ENCODE measurements around the gene APP.

Gene APP

GRCh38 chr21:26047279-26047967 lies 123.1 kb downstream of the APP start:
- no peak overlapping the region for H3K4me3 ChIP-seq (ENCODE audit: low read depth, low read length)
- no peak for DNase-seq (ENCODE audit: low read depth, low spot score)
- TF ChIP-seq, protein P1, sequence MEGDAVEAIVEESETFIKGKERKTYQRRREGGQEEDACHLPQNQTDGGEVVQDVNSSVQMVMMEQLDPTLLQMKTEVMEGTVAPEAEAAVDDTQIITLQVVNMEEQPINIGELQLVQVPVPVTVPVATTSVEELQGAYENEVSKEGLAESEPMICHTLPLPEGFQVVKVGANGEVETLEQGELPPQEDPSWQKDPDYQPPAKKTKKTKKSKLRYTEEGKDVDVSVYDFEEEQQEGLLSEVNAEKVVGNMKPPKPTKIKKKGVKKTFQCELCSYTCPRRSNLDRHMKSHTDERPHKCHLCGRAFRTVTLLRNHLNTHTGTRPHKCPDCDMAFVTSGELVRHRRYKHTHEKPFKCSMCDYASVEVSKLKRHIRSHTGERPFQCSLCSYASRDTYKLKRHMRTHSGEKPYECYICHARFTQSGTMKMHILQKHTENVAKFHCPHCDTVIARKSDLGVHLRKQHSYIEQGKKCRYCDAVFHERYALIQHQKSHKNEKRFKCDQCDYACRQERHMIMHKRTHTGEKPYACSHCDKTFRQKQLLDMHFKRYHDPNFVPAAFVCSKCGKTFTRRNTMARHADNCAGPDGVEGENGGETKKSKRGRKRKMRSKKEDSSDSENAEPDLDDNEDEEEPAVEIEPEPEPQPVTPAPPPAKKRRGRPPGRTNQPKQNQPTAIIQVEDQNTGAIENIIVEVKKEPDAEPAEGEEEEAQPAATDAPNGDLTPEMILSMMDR (IDR thresholded peaks at IDR 0.05; ENCODE audit: low read depth, low read length): no peak
- in situ Hi-C loops (cut with HindIII; ENCODE audit: low sequenced_read_pairs): no loop called here

- TF ChIP-seq, protein P1 (IDR thresholded peaks at IDR 0.05; ENCODE audit: low read depth, low read length): no peak
- no peak for DNase-seq (ENCODE audit: low read depth, low spot score)
- in situ Hi-C loops (cut with HindIII; ENCODE audit: low sequenced_read_pairs): no loop called here
- H3K4me3 ChIP-seq (ENCODE audit: low read depth, low read length): no peak overlapping the region
Observed at GRCh38 chr21:26043891-26044290, 126.7 kb downstream of the APP start.

DNA sequence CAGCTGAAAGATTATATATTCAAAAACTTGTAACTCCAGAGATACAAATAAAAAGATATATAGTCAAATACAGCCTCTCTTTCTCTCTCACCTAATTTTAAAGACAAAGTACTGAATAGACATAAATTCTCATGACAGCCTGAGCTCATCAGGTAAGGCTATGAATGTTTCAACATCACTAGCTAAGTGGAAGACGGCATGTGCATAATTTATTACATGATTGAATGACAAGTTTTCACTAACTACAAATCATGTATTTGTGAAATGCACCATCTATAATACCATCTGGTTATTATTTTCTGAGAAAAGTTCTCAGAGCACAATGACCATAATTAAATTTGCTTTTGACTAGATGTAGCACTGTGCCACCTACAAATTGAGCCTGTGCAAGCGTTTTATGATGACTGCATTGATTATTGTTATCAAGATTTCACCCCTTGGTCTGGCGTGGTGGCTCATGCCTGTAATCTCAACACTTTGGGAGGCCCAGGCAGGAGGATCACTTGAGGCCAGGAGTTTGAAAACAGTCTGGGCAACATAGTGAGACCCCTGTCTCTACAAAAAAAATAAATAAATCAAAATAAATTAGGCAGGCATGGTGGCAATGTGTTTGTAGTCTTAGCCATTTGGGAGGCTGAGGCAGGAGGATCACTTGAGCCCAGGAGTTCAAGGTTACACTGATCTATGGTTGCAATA lies 128.2 kb downstream of the APP start:
- TF ChIP-seq, protein P1 (IDR thresholded peaks at IDR 0.05; ENCODE audit: low read depth, low read length): no peak
- in situ Hi-C loops (cut with HindIII; ENCODE audit: low sequenced_read_pairs): no loop called here
- no peak overlapping the region for H3K4me3 ChIP-seq (ENCODE audit: low read depth, low read length)
- no peak for DNase-seq (ENCODE audit: low read depth, low spot score)

- TF ChIP-seq, protein P1 (IDR thresholded peaks at IDR 0.05; ENCODE audit: low read depth, low read length): no peak
- H3K4me3 ChIP-seq (ENCODE audit: low read depth, low read length): no peak overlapping the region
- in situ Hi-C loops (cut with HindIII; ENCODE audit: low sequenced_read_pairs): no loop called here
- peak; percentile 46 for DNase-seq (ENCODE audit: low read depth, low spot score)
Observed at GRCh38 chr21:26041431-26042180, 129.0 kb downstream of the APP start.

GRCh38 chr21:26036916-26037315 lies 133.7 kb downstream of the APP start:
- DNase-seq (ENCODE audit: low read depth, low spot score): no peak
- in situ Hi-C loops (cut with HindIII; ENCODE audit: low sequenced_read_pairs): no loop called here
- H3K4me3 ChIP-seq (ENCODE audit: low read depth, low read length): no peak overlapping the region
- TF ChIP-seq, protein P1 (IDR thresholded peaks at IDR 0.05; ENCODE audit: low read depth, low read length): no peak

- DNase-seq (ENCODE audit: low read depth, low spot score): no peak
- in situ Hi-C loops (cut with HindIII; ENCODE audit: low sequenced_read_pairs): no loop called here
- TF ChIP-seq, protein P1 (IDR thresholded peaks at IDR 0.05; ENCODE audit: low read depth, low read length): peak; percentile 14
- no peak overlapping the region for H3K4me3 ChIP-seq (ENCODE audit: low read depth, low read length)
Observed at GRCh38 chr21:26032263-26032662, 138.3 kb downstream of the APP start.

Measured in astrocyte of the spinal cord (primary cell).